GM12865 (cell line): Measurements from ENCODE around the gene BAAT.

Source experiments
- DNase-seq: peaks from one replicate; pipeline ENCODE4 v3.0.0; 2010; ENCODE audit warnings: low read depth
- H3K4me3 ChIP-seq: 2 replicates; pipeline ENCODE4 v1.5.1; 2011; ENCODE audit warnings: mild to moderate bottlenecking, low read depth, low read length, control low read depth
- TF ChIP-seq, protein P1 (sequence below): IDR thresholded peaks from 2 replicates; pipeline ENCODE4 v1.5.1; 2011; ENCODE audit warnings: low read length, control low read depth, low read depth, inconsistent platforms; ENCODE audit not compliant: insufficient read depth; ENCODE audit errors: missing control alignments

The BAAT gene

DNA sequence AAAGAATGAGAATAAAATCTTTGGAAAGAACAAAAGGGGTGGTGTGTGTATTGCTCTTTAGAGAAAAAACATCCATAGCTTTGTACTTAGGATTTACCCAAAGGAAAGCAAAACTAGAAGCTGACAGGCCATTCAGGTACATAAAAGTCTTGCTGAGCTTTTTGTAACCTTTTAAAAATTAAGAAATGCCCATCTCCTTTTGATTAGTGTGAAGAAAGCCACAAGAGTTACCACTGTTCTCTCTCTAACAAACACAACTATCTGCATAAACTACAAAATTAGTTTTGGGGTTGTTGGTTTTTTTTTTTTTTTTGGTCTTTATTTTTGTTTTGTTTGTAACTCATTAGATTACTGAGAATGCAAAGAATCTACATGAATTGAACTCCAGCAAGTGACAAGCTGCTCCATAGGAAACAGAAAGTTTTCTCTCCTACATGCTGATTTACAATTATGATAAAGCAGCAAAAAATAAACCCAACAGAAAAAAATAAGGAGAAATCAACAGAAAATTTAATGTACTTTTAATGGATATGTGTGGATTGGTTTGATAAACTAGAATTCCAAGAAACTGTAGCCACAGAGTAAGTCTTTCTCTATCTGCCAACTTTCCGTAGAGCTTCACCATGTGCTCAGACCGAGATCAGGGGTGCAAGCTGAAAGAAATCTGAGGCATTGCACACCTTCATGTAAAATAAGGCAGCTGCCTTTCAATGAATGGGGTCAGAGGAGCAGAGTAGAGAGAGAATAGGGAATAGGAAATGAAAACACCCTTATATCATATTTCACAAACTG is 12.3 kb downstream of the BAAT start:
- TF ChIP-seq, protein P1, sequence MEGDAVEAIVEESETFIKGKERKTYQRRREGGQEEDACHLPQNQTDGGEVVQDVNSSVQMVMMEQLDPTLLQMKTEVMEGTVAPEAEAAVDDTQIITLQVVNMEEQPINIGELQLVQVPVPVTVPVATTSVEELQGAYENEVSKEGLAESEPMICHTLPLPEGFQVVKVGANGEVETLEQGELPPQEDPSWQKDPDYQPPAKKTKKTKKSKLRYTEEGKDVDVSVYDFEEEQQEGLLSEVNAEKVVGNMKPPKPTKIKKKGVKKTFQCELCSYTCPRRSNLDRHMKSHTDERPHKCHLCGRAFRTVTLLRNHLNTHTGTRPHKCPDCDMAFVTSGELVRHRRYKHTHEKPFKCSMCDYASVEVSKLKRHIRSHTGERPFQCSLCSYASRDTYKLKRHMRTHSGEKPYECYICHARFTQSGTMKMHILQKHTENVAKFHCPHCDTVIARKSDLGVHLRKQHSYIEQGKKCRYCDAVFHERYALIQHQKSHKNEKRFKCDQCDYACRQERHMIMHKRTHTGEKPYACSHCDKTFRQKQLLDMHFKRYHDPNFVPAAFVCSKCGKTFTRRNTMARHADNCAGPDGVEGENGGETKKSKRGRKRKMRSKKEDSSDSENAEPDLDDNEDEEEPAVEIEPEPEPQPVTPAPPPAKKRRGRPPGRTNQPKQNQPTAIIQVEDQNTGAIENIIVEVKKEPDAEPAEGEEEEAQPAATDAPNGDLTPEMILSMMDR, result no peak
- no peak for DNase-seq
- no peak overlapping the region for H3K4me3 ChIP-seq

- TF ChIP-seq, protein P1, result no peak
- no peak for DNase-seq
- H3K4me3 ChIP-seq, result no peak overlapping the region
Measured at GRCh38 chr9:101371813-101372212, 13.0 kb downstream of the BAAT start.

DNA sequence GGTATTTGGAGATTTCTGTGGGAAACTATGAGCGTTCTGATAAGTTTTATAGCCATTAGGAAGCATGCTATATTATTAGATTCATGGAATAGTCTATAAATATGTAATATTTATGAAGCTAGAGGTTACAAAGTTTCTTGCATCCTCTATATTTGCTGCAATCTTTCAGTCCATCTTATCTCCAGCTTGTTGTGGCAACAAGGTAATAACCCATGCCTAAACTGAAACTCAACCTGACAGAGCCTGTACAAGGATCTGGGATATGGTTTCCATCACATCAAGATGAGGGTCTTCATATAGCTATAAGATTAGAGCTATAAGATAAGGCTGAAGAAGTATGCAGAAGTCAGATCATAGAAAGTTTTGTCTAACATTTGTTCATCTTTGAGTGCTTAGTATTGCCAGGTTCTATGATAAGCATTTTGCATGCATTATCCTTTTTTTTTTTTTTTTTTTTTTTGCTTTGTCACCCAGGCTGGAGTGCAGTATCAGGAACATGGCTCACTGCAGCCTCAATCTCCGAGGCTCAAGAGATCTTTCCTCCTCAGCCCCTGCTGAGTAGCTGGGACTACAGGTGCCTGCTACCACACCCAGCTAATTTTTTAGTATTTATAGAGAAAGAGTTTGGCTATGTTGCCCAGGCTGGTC is 14.8 kb downstream of the BAAT start:
- no peak for DNase-seq
- TF ChIP-seq, protein P1, result no peak
- no peak overlapping the region for H3K4me3 ChIP-seq

DNA sequence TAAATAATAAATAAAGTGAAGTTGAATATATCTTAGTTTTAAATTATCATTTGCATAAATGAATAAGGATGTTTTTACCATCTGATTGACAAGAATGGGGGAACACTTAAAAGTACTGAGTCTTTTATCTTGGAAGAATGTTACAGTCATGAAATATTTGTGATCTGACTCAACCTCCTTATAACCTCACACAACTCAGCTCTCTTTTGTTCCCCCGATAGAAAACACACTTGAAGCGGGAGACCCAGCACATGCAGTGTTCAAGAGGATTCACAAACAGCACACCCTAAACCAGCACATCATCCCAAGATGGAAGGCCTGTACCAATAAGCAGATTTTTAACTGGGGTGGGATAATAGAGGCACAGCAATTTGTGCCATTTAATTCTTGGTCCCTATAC is 15.5 kb downstream of the BAAT start:
- DNase-seq, result no peak
- TF ChIP-seq, protein P1, result no peak
- H3K4me3 ChIP-seq, result no peak overlapping the region

- no peak overlapping the region for H3K4me3 ChIP-seq
- TF ChIP-seq, protein P1, result no peak
- DNase-seq, result no peak
Measured at GRCh38 chr9:101367323-101367722, 17.5 kb downstream of the BAAT start.

DNA sequence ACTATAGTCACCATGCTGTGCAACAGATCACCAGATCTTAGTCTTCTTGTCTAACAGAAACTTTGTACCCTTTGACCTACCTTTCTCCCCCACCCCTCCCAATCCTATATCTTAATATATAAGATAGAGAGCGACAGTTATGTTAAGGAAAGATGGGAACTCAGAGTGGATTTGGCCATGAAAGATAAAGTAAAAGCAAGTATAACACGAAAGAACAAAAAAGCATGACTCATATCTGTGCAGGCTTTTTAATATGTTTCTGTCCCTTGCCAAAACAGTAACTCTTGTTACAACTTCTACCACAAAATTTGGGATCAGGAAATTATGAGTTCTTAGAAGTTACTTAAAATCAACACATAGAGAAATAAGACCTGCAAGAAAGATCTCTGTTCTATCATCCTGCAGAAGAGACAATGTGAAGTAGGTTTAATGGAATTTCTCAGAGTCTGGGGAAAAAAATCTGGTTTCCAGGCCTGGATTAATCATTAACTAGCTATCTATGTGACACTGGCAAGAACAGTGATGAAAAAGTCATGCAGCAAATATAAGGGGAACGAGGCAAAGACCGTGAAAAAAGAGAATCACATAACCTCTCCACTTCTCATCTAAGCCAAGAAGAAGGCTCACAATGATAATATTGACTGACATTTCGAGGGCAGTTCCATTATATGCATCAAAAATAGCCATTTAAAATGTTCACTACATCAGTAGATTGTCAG is 18.6 kb downstream of the BAAT start:
- H3K4me3 ChIP-seq, result no peak overlapping the region
- no peak for DNase-seq
- TF ChIP-seq, protein P1, result no peak
